OCI-LY3 (cell line): ENCODE results near the gene MYO1E.

Source experiments
- H2AFZ ChIP-seq: fragments of 200-600, 300-600 bp; shearing (Covaris generic); 2 replicates; pipeline ENCODE4 v1.6.0; 2014; ENCODE audit warnings: antibody characterized with exemption, low read depth, low read length
- H3K27ac ChIP-seq: fragments of 200-600, 300-600 bp; sonication (generic); 2 replicates; pipeline ENCODE4 v1.5.1; 2014; ENCODE audit warnings: mild to moderate bottlenecking, low read length, moderate library complexity, mixed read lengths
- H3K27me3 ChIP-seq: fragments of 200-600, 300-600 bp; sonication (generic); 2 replicates; pipeline ENCODE4 v1.6.1; 2014; ENCODE audit warnings: low read depth, low read length, mixed read lengths
- H3K36me3 ChIP-seq: fragments of 200-600, 300-600 bp; sonication (generic); replicated peaks from 2 replicates; pipeline ENCODE3; 2014; ENCODE audit warnings: low read depth, low read length, mixed read lengths
- H3K4me1 ChIP-seq: fragments of 300-600, 200-600 bp; sonication (generic); 2 replicates; pipeline ENCODE4 v1.6.1; 2014; ENCODE audit warnings: low read length, mixed read lengths
- H3K4me2 ChIP-seq: fragments of 200-600, 300-600 bp; sonication (generic); 2 replicates; pipeline ENCODE4 v1.6.1; 2014; ENCODE audit warnings: low read length, mixed read lengths
- H3K4me3 ChIP-seq: fragments of 300-600, 200-600 bp; sonication (generic); 2 replicates; pipeline ENCODE4 v1.5.1; 2014; ENCODE audit warnings: antibody characterized with exemption, mild to moderate bottlenecking, low read length, moderate library complexity
- H3K79me2 ChIP-seq: fragments of 300-600, 200-600 bp; shearing (Covaris generic); 2 replicates; pipeline ENCODE4 v1.6.1; 2014; ENCODE audit warnings: mild to moderate bottlenecking, low read length, mixed read lengths
- H3K9ac ChIP-seq: fragments of 300-600, 200-600 bp; shearing (Covaris generic); 2 replicates; pipeline ENCODE4 v1.6.0; 2014; ENCODE audit warnings: mild to moderate bottlenecking, low read length, moderate library complexity
- H3K9me3 ChIP-seq: fragments of 200-600, 300-600 bp; shearing (Covaris generic); 2 replicates; pipeline ENCODE4 v1.6.1; 2014; ENCODE audit warnings: low read length, mixed read lengths; ENCODE audit not compliant: insufficient read depth
- H4K20me1 ChIP-seq: fragments of 200-600, 300-600 bp; sonication (generic); 2 replicates; pipeline ENCODE4 v1.6.1; 2016; ENCODE audit warnings: low read length, mixed read lengths; ENCODE audit not compliant: insufficient read depth
- EZH2phosphoT487 ChIP-seq: fragments of 200-600 bp; shearing (Covaris generic); IDR thresholded peaks from 2 replicates; pipeline ENCODE4 v1.6.1; 2018; ENCODE audit warnings: antibody characterized with exemption, mixed run types, low read depth
- TF ChIP-seq, protein P1 (sequence below): fragments of 200-600, 300-600 bp; sonication (generic); IDR thresholded peaks from 2 replicates; pipeline ENCODE4 v1.5.1; 2014; ENCODE audit warnings: antibody characterized with exemption, low read length, low read depth

MYO1E gene

GRCh38 chr15:59300618-59301139, 72.0 kb downstream of the MYO1E start:
- Histone ChIP-seq H3K4me1 (peaks cover 76% of the 10 kb centered on the region), H3K36me3 (no peaks in the 10 kb centered on the region), H3K4me2 (peak overlapping the region; percentile 81), H2AFZ (no peak overlapping the region), H4K20me1 (peaks cover 7% of the 10 kb centered on the region; the same call in 1 of the 2 replicates), H3K4me3 (peak overlapping the region; percentile 68), H3K9ac (peak overlapping the region; percentile 9; the same call in 1 of the 2 replicates), H3K79me2 (peaks cover 4% of the 10 kb centered on the region; the same call in 1 of the 2 replicates), H3K27me3 (peaks cover 34% of the 10 kb centered on the region), H3K9me3 (no peaks in the 10 kb centered on the region), H3K27ac (no peak overlapping the region)
- TF ChIP-seq, protein P1, sequence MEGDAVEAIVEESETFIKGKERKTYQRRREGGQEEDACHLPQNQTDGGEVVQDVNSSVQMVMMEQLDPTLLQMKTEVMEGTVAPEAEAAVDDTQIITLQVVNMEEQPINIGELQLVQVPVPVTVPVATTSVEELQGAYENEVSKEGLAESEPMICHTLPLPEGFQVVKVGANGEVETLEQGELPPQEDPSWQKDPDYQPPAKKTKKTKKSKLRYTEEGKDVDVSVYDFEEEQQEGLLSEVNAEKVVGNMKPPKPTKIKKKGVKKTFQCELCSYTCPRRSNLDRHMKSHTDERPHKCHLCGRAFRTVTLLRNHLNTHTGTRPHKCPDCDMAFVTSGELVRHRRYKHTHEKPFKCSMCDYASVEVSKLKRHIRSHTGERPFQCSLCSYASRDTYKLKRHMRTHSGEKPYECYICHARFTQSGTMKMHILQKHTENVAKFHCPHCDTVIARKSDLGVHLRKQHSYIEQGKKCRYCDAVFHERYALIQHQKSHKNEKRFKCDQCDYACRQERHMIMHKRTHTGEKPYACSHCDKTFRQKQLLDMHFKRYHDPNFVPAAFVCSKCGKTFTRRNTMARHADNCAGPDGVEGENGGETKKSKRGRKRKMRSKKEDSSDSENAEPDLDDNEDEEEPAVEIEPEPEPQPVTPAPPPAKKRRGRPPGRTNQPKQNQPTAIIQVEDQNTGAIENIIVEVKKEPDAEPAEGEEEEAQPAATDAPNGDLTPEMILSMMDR, result no peak
- TF ChIP-seq EZH2phosphoT487, result no peak

DNA sequence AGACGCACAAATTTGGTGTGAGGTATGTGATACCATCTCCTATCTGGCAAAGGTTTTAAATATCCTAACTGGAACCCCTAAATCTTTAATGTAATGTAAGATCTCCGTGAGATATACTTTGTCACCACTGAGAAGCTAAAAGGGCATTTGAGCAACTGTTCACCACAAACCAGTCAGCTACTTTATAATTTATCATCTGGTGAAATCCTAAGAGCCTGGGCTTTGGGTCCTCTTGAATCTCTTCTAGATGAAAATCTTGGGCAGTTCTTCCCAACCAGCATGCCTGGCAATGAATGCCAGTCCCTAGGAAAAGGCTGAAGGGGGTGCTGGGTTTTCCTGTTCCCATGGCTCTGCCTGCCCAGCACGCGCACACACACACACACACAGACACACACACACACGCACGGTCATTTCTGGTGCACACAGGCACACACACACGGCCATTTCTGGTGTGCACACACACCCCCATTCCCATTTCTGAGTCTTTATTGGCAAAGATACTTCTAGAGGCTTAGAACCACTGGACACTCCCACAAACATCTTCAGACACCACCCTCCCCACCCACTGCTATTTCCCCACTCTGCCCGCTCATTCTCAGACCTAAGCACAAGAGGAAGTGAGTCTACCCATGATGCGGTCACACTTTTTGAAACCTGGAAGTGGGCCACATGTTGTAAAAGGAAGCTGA, 72.6 kb downstream of the MYO1E start:
- Histone ChIP-seq H3K9me3 (no peaks in the 10 kb centered on the region), H3K27me3 (peaks cover 39% of the 10 kb centered on the region), H3K4me2 (peak overlapping the region; percentile 81), H3K4me3 (peak overlapping the region; percentile 68), H3K79me2 (peaks cover 4% of the 10 kb centered on the region; the same call in 1 of the 2 replicates), H4K20me1 (peaks cover 7% of the 10 kb centered on the region; the same call in 1 of the 2 replicates), H3K9ac (peak overlapping the region; percentile 44), H3K4me1 (peaks cover 69% of the 10 kb centered on the region), H3K27ac (peak overlapping the region; percentile 15; the same call in 1 of the 2 replicates), H2AFZ (no peak overlapping the region), H3K36me3 (no peaks in the 10 kb centered on the region)
- TF ChIP-seq, protein P1, result no peak
- TF ChIP-seq EZH2phosphoT487, result no peak

DNA sequence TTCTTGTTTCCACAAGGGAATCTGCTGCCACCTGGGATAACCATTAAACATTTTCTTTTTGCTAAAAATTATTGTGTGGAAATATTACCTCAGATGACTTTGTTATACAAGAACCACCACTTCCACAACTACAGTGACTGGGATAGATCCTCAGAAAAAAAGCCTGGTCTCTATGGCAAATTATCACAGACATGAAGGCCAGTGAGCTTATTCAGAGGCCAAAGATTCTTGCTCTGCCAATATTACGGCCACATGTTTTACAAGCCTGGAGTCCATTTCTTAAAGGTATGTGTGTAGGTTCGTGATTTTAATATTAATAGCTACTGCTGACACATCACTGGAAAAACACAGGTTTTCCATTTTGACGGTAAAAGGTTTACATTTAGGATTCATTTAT, 73.8 kb downstream of the MYO1E start:
- peaks cover 61% of the 10 kb centered on the region for H3K4me1 ChIP-seq
- H3K9ac ChIP-seq, result peak overlapping the region; percentile 23; the same call in 1 of the 2 replicates
- H3K27ac ChIP-seq, result peak overlapping the region; percentile 77
- peaks cover 44% of the 10 kb centered on the region for H3K27me3 ChIP-seq
- peak overlapping the region; percentile 81 for H3K4me2 ChIP-seq
- no peaks in the 10 kb centered on the region for H3K36me3 ChIP-seq
- H2AFZ ChIP-seq, result no peak overlapping the region
- H4K20me1 ChIP-seq, result peaks cover 7% of the 10 kb centered on the region; the same call in 1 of the 2 replicates
- H3K9me3 ChIP-seq, result no peaks in the 10 kb centered on the region
- TF ChIP-seq, protein P1, result no peak
- no peak for TF ChIP-seq EZH2phosphoT487
- H3K79me2 ChIP-seq, result peaks cover 4% of the 10 kb centered on the region; the same call in 1 of the 2 replicates
- H3K4me3 ChIP-seq, result peak overlapping the region; percentile 30

- H3K4me1 ChIP-seq, result peaks cover 61% of the 10 kb centered on the region
- peak overlapping the region; percentile 30 for H3K4me3 ChIP-seq
- TF ChIP-seq, protein P1, result no peak
- TF ChIP-seq EZH2phosphoT487, result 0 out of 2 replicates have a peak, but pooled peaks have one; percentile 73
- H4K20me1 ChIP-seq, result peaks cover 7% of the 10 kb centered on the region; the same call in 1 of the 2 replicates
- H3K36me3 ChIP-seq, result no peaks in the 10 kb centered on the region
- peaks cover 44% of the 10 kb centered on the region for H3K27me3 ChIP-seq
- no peak overlapping the region for H2AFZ ChIP-seq
- H3K27ac ChIP-seq, result peak overlapping the region; percentile 77
- no peaks in the 10 kb centered on the region for H3K9me3 ChIP-seq
- H3K79me2 ChIP-seq, result peaks cover 4% of the 10 kb centered on the region; the same call in 1 of the 2 replicates
- H3K4me2 ChIP-seq, result peak overlapping the region; percentile 81
- peak overlapping the region; percentile 23; the same call in 1 of the 2 replicates for H3K9ac ChIP-seq
These were observed 74.3 kb downstream of the MYO1E start for GRCh38 chr15:59298225-59298853.
